HepG2 (cell line): ENCODE data around the gene GP9. TPM values are rescaled to one million over a fixed set of nuclear protein-coding genes. Genes with fewer than 3 reads are reported as not detected.

Experiments used
- ATAC-seq: fragments of 200-7000 bp; cut with Tn5 transposase; 3 replicates; pipeline ENCODE4 v1.9.1; 2020; ENCODE audit warnings: mild to moderate bottlenecking, moderate library complexity
- BruUV-seq: library from RNA; stranded (reverse); fragments of 400-500 nt; replicated peaks from 2 replicates; lab custom pipeline; 2021; lab: Mats Ljungman, UMichigan
- CTCF ChIA-PET: fragments of 300-600 bp; formaldehyde crosslinking; extraction: SDS; loops from one replicate; lab custom pipeline; 2021; ENCODE audit warnings: low total read pairs, inconsistent platforms, low intra/inter-chr PET ratio; lab: Yijun Ruan, JAX
- POLR2A ChIA-PET: fragments of 350-600 bp; sonication (Branson Sonifier 250); formaldehyde crosslinking; loops from one replicate; lab custom pipeline; 2020; ENCODE audit warnings: antibody characterized with exemption, inconsistent platforms; lab: Yijun Ruan, JAX
- DNase-seq: peaks from one replicate; pipeline ENCODE4 v3.0.0-alpha.2; 2015; ENCODE audit warnings: low spot score
- FAIRE-seq: peaks from 3 replicates; lab custom pipeline; 2011; peaks lifted over from hg19 to GRCh38; lab: Jason Lieb, UNC
- H2AFZ ChIP-seq: one replicate; pipeline ENCODE4 v1.6.1; 2011; ENCODE audit warnings: low read length, inconsistent platforms
- H3K27ac ChIP-seq: fragments of 300-600 bp; 3 replicates; pipeline ENCODE4 v1.8.0; 2011; ENCODE audit warnings: mixed run types, mild to moderate bottlenecking, mixed read lengths, low read length, inconsistent platforms; ENCODE audit not compliant: insufficient read depth; ENCODE audit errors: extremely low read length
- H3K27me3 ChIP-seq, 2 experiments: fragments of 200-600 bp in 1 of 2; 2 replicates in 1 of 2; 3 replicates in 1 of 2; pipeline versions ENCODE4 v1.6.0 to v1.8.0; 2011; ENCODE audit warnings: low read length in 2 of 2, mild to moderate bottlenecking in 2 of 2, moderate library complexity in 2 of 2, inconsistent platforms in 1 of 2; ENCODE audit not compliant: insufficient read depth in 2 of 2, control insufficient read depth in 1 of 2
- H3K36me3 ChIP-seq, 2 experiments: fragments of 200-600 bp in 1 of 2; replicated peaks in 1 of 2; 2 replicates in 1 of 2; 3 replicates in 1 of 2; pipeline versions ENCODE4 v1.5.1 to v1.8.0; 2011; ENCODE audit warnings: low read length in 2 of 2, inconsistent platforms in 1 of 2; ENCODE audit not compliant: insufficient read depth in 2 of 2, control insufficient read depth in 1 of 2
- H3K4me1 ChIP-seq: 2 replicates; pipeline ENCODE4 v1.5.1; 2012; ENCODE audit warnings: low read length, inconsistent platforms; ENCODE audit not compliant: insufficient read depth
- H3K4me2 ChIP-seq: 2 replicates; pipeline ENCODE4 v1.6.0; 2011; ENCODE audit warnings: low read depth, low read length, inconsistent platforms
- H3K4me3 ChIP-seq, 3 experiments: fragments of 200-600 bp in 1 of 3; sonication (generic), shearing (Covaris generic) in 1 of 3; replicated peaks in 1 of 3; 2 replicates each; pipeline ENCODE4 v1.5.1; 2011 to 2016; ENCODE audit warnings: low read length in 3 of 3, inconsistent platforms in 2 of 3, low read depth in 2 of 3, mild to moderate bottlenecking in 2 of 3, control low read depth in 1 of 3, mixed read lengths in 1 of 3; ENCODE audit not compliant: insufficient read depth in 1 of 3
- H3K79me2 ChIP-seq: one replicate; pipeline ENCODE4 v1.6.1; 2011; ENCODE audit warnings: low read length, inconsistent platforms; ENCODE audit not compliant: insufficient read depth
- H3K9ac ChIP-seq: 2 replicates; pipeline ENCODE4 v1.6.0; 2011; ENCODE audit warnings: mild to moderate bottlenecking, low read depth, low read length, inconsistent platforms; ENCODE audit not compliant: insufficient read depth
- H3K9me3 ChIP-seq: 2 replicates; pipeline ENCODE4 v1.5.1; 2012; ENCODE audit warnings: mild to moderate bottlenecking, low read length
- H4K20me1 ChIP-seq: 2 replicates; pipeline ENCODE4 v1.6.0; 2011; ENCODE audit warnings: inconsistent platforms, mild to moderate bottlenecking, low read length, moderate library complexity; ENCODE audit not compliant: insufficient read depth
- ERF ChIP-seq: IDR thresholded peaks from 2 replicates; pipeline ENCODE4 v1.6.1; 2018; ENCODE audit warnings: missing biosample characterization, missing genetic modification reagents
- GPN1 ChIP-seq: sonication (generic); formaldehyde crosslinking; IDR thresholded peaks from 2 replicates; pipeline ENCODE4 v1.5.1; 2020; ENCODE audit warnings: missing genetic modification reagents, borderline replicate concordance
- RARG ChIP-seq: sonication (generic); formaldehyde crosslinking; IDR thresholded peaks from 2 replicates; pipeline ENCODE4 v1.4.0; 2020; ENCODE audit warnings: low read depth, mild to moderate bottlenecking, missing genetic modification reagents
- SKI ChIP-seq: fragments of 450-650 bp; IDR thresholded peaks from one replicate; pipeline ENCODE4 v1.6.1; 2018; ENCODE audit warnings: mild to moderate bottlenecking; ENCODE audit not compliant: partially characterized antibody
- SNAI1 ChIP-seq: sonication (generic); formaldehyde crosslinking; IDR thresholded peaks from 2 replicates; pipeline ENCODE4 v1.5.0; 2020; ENCODE audit warnings: mild to moderate bottlenecking, missing genetic modification reagents, borderline replicate concordance
- ZFY ChIP-seq: sonication (generic); formaldehyde crosslinking; IDR thresholded peaks from 2 replicates; pipeline ENCODE4 v1.4.0; 2020; ENCODE audit warnings: missing genetic modification reagents
- ZNF510 ChIP-seq: sonication (generic); formaldehyde crosslinking; IDR thresholded peaks from 2 replicates; pipeline ENCODE4 v1.4.0; 2020; ENCODE audit warnings: low read depth, mild to moderate bottlenecking, missing genetic modification reagents
- ZZZ3 ChIP-seq: sonication (generic); formaldehyde crosslinking; IDR thresholded peaks from 2 replicates; pipeline ENCODE4 v1.4.0; 2020; ENCODE audit warnings: missing genetic modification reagents, mild to moderate bottlenecking, borderline replicate concordance
- WGBS: methylation state at CpG from one replicate; pipeline ENCODE4 v1.1.6; 2017; ENCODE audit warnings: low lambda C conversion rate; 5-methylcytosine and 5-hydroxymethylcytosine counted together
- in situ Hi-C: cut with HindIII; loops from 2 replicates; pipeline ENCODE4 v1.10.0; 2017; ENCODE audit warnings: low pct_unique_long_range_greater_than_20kb; ENCODE audit not compliant: extremely low pct_ligation_motif_present
- intact Hi-C: fragments of 100-400 bp; cut with micrococcal nuclease; formaldehyde crosslinking; loops from one replicate; pipeline ENCODE4 v1.10.0; 2022; ENCODE audit not compliant: unreplicated experiment
- polyA plus RNA-seq, 8 experiments: library from polyadenylated mRNA; depleted of rRNA in 3 of 8; stranded (reverse) in 7 of 8; unstranded in 1 of 8; fragments of >200 nt; fragmentation: Illumina TruSeq in 4 of 8; extraction: Trizol in 4 of 8; gene quantifications; 2 replicates each; pipeline versions ENCODE4 v1.2.1 to v1.2.3, GENCODE V29; 2011 to 2016; ENCODE audit warnings: low read depth in 4 of 8, missing spikeins in 1 of 8, mixed read lengths in 1 of 8; ENCODE audit not compliant: insufficient read depth in 1 of 8
- total RNA-seq, 5 experiments: library from RNA; depleted of rRNA; stranded (reverse); fragments of >200 nt; fragmentation: Illumina TruSeq; extraction: Trizol; gene quantifications; 2 replicates each; pipeline ENCODE4 v1.2.3, GENCODE V29; 2016; ENCODE audit warnings: low read depth in 1 of 5
- TF ChIP-seq, protein P1 (sequence below): sonication (generic); formaldehyde crosslinking; IDR thresholded peaks from 2 replicates; pipeline ENCODE4 v1.5.0; 2020; ENCODE audit warnings: missing genetic modification reagents, mild to moderate bottlenecking, borderline replicate concordance
- TF ChIP-seq, protein P2 (sequence below): sonication (generic); formaldehyde crosslinking; IDR thresholded peaks from 2 replicates; pipeline ENCODE4 v1.5.1; 2020; ENCODE audit warnings: mild to moderate bottlenecking, missing genetic modification reagents
- TF ChIP-seq, protein P3 (sequence below): sonication (generic); formaldehyde crosslinking; IDR thresholded peaks from 2 replicates; pipeline ENCODE4 v1.5.1; 2020; ENCODE audit warnings: mild to moderate bottlenecking, moderate library complexity, missing genetic modification reagents

Gene GP9
- total and polyA plus RNA-seq, 2 of the 13 experiments (the other 11 are each of a cell fraction or from before 2014, with no cell fraction given): not detected

- TF ChIP-seq, protein P1, sequence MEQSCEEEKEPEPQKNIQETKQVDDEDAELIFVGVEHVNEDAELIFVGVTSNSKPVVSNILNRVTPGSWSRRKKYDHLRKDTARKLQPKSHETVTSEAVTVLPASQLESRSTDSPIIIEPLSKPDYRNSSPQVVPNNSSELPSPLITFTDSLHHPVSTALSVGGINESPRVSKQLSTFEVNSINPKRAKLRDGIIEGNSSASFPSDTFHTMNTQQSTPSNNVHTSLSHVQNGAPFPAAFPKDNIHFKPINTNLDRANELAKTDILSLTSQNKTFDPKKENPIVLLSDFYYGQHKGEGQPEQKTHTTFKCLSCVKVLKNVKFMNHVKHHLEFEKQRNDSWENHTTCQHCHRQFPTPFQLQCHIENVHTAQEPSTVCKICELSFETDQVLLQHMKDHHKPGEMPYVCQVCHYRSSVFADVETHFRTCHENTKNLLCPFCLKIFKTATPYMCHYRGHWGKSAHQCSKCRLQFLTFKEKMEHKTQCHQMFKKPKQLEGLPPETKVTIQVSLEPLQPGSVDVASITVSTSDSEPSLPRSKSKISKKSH: no peak
- TF ChIP-seq ERF (no peak), SKI (no peak)
These were observed 22.3 kb upstream of the GP9 start (continued) for GRCh38 chr3:129038121-129038855.

DNA sequence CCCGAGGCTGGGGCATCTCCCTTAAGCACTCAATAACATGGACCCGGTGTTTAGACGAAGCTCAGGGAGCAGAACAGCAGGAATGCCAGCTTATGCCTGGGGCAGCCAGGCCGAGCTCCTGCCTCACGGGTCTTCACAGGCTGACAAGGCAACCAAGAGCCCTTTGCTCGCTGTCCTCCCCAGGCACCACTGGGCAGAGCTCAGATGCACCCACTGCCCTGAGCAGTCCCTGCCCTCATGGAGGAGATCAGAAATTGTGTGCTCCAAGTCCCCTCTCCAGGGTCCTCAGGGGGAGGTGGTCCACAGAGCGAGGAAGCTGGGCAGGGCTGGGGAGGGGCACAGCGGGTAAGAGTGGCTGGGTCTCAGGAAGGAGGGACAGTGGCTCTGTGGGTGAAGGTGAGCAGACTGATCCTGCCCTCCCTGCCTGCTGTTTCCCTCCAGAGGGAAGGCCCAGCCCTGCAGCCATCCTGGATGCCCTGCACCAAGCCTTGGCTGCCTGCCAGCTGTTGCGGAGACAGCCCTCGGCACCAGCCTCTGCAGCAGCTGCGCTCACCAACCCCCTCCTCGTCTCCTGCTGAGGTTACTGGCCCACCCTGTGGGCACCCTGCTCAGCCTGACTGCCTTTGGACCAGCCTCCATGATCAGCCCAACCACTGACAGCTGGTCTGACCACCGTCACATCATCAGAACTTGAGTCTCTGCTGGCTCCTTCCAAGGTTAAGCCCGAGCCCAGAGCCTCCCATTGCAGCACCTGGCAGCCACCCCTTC, 21.1 kb upstream of the GP9 start:
- Histone ChIP-seq H3K36me3 (no peaks in the 10 kb centered on the region), H3K27me3 (peaks cover 1 to 20% of the 10 kb centered on the region in 2 experiments; a peak in 2 of 5 replicates), H3K4me1 (peaks cover 20% of the 10 kb centered on the region), H2AFZ (no peak overlapping the region), H3K4me2 (no peak overlapping the region), H3K9ac (no peak overlapping the region), H4K20me1 (no peaks in the 10 kb centered on the region), H3K79me2 (no peaks in the 10 kb centered on the region), H3K4me3 (no peak overlapping the region), H3K27ac (no peak overlapping the region), H3K9me3 (no peaks in the 10 kb centered on the region)
- DNase-seq (no peak), FAIRE-seq (no peak), ATAC-seq (peak; percentile 18; the same call in 2 of the 3 replicates)
- intact Hi-C loops (no loop called here), in situ Hi-C loops (no loop called here)
- BruUV-seq: no TSS peak
- ChIA-PET POLR2A (no interaction called here), CTCF (no interaction called here)
- WGBS: 35% methylated on average over 4 of the region's 14 CpGs
- TF ChIP-seq ZFY (CRISPR knock-in tag) (no peak), GPN1 (CRISPR knock-in tag) (no peak), SNAI1 (CRISPR knock-in tag) (no peak), ZZZ3 (CRISPR knock-in tag) (no peak), ZNF510 (CRISPR knock-in tag) (no peak), RARG (CRISPR knock-in tag) (no peak)
- TF ChIP-seq, protein P2, sequence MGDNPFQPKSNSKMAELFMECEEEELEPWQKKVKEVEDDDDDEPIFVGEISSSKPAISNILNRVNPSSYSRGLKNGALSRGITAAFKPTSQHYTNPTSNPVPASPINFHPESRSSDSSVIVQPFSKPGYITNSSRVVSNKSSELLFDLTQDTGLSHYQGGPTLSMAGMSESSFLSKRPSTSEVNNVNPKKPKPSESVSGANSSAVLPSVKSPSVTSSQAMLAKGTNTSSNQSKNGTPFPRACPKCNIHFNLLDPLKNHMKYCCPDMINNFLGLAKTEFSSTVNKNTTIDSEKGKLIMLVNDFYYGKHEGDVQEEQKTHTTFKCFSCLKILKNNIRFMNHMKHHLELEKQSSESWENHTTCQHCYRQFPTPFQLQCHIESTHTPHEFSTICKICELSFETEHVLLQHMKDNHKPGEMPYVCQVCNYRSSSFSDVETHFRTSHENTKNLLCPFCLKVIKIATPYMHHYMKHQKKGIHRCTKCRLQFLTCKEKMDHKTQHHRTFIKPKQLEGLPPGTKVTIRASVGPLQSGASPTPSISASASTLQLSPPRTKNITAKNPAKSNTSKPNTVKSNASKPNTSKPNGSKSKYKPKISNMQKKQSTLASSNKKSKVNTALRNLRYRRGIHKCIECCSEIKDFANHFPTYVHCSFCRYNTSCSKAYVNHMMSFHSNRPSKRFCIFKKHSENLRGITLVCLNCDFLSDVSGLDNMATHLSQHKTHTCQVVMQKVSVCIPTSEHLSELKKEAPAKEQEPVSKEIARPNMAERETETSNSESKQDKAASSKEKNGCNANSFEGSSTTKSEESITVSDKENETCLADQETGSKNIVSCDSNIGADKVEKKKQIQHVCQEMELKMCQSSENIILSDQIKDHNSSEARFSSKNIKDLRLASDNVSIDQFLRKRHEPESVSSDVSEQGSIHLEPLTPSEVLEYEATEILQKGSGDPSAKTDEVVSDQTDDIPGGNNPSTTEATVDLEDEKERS (CRISPR knock-in tag): no peak
- TF ChIP-seq, protein P3, sequence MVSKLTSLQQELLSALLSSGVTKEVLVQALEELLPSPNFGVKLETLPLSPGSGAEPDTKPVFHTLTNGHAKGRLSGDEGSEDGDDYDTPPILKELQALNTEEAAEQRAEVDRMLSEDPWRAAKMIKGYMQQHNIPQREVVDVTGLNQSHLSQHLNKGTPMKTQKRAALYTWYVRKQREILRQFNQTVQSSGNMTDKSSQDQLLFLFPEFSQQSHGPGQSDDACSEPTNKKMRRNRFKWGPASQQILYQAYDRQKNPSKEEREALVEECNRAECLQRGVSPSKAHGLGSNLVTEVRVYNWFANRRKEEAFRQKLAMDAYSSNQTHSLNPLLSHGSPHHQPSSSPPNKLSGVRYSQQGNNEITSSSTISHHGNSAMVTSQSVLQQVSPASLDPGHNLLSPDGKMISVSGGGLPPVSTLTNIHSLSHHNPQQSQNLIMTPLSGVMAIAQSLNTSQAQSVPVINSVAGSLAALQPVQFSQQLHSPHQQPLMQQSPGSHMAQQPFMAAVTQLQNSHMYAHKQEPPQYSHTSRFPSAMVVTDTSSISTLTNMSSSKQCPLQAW: no peak
